ENCODE measurements around the gene SRCIN1.
"Not testable (repeated sequence)": the region's sequence is repeated elsewhere in the genome, so short reads cannot be mapped to it uniquely, and the experiment has no call there.

SRCIN1 gene

GRCh38 chr17:38605841-38606645 is at the start of gene SRCIN1:
Gene SRCIN1, minus strand, starts transcription at chr17:38605952. Its CDS starts 247 bp downstream, at chr17:38605705.
- peak in 1 of 2 experiments; percentile 43 for DNase-seq

GRCh38 chr17:38654411-38655398 is 49.0 kb upstream of the SRCIN1 start:
- DNase-seq, result no peak

- DNase-seq, result no peak
Measured at GRCh38 chr17:38653679-38654078, 47.9 kb upstream of the SRCIN1 start.

- DNase-seq, result no peak
Measured at GRCh38 chr17:38653230-38653629, 47.5 kb upstream of the SRCIN1 start.

- DNase-seq, result not testable (repeated sequence)
Measured at GRCh38 chr17:38650653-38651173, 45.0 kb upstream of the SRCIN1 start.

GRCh38 chr17:38637951-38638350 is 32.2 kb upstream of the SRCIN1 start:
- DNase-seq, result no peak

- no peak for DNase-seq
Measured at GRCh38 chr17:38636054-38636453, 30.3 kb upstream of the SRCIN1 start.

GRCh38 chr17:38632334-38632733 is 26.6 kb upstream of the SRCIN1 start:
- DNase-seq, result no peak

- DNase-seq, result peak in 1 of 2 experiments; percentile 16
Measured at GRCh38 chr17:38628441-38628840, 22.7 kb upstream of the SRCIN1 start.

GRCh38 chr17:38627957-38628356 is 22.2 kb upstream of the SRCIN1 start:
- DNase-seq, result no peak

GRCh38 chr17:38626606-38627226 is 21.0 kb upstream of the SRCIN1 start:
- DNase-seq, result not testable (repeated sequence)

GRCh38 chr17:38625482-38625881 is 19.7 kb upstream of the SRCIN1 start:
- no peak for DNase-seq

GRCh38 chr17:38624782-38625355 is 19.1 kb upstream of the SRCIN1 start:
- DNase-seq, result not testable (repeated sequence)

GRCh38 chr17:38621538-38621937 is 15.8 kb upstream of the SRCIN1 start:
- DNase-seq, result no peak

GRCh38 chr17:38620551-38621277 is 15.0 kb upstream of the SRCIN1 start:
- no peak for DNase-seq

GRCh38 chr17:38619937-38620550 is 14.3 kb upstream of the SRCIN1 start:
- no peak for DNase-seq

- DNase-seq, result no peak
Measured at GRCh38 chr17:38619451-38619795, 13.7 kb upstream of the SRCIN1 start.

- DNase-seq, result no peak
Measured at GRCh38 chr17:38617967-38618760, 12.4 kb upstream of the SRCIN1 start.

GRCh38 chr17:38617074-38617860 is 11.5 kb upstream of the SRCIN1 start:
- no peak for DNase-seq

GRCh38 chr17:38616361-38616760 is 10.6 kb upstream of the SRCIN1 start:
- no peak for DNase-seq

All from SW 1271 (cell line).